OCI-LY3 (cell line): Measurements from ENCODE around the gene SH3BGRL3.

Experiments
- H2AFZ ChIP-seq: fragments of 200-600, 300-600 bp; shearing (Covaris generic); 2 replicates; pipeline ENCODE4 v1.6.0; 2014; ENCODE audit warnings: antibody characterized with exemption, low read depth, low read length
- H3K27ac ChIP-seq: fragments of 200-600, 300-600 bp; sonication (generic); 2 replicates; pipeline ENCODE4 v1.5.1; 2014; ENCODE audit warnings: mild to moderate bottlenecking, low read length, moderate library complexity, mixed read lengths
- H3K27me3 ChIP-seq: fragments of 200-600, 300-600 bp; sonication (generic); 2 replicates; pipeline ENCODE4 v1.6.1; 2014; ENCODE audit warnings: low read depth, low read length, mixed read lengths
- H3K36me3 ChIP-seq: fragments of 200-600, 300-600 bp; sonication (generic); replicated peaks from 2 replicates; pipeline ENCODE3; 2014; ENCODE audit warnings: low read depth, low read length, mixed read lengths
- H3K4me1 ChIP-seq: fragments of 300-600, 200-600 bp; sonication (generic); 2 replicates; pipeline ENCODE4 v1.6.1; 2014; ENCODE audit warnings: low read length, mixed read lengths
- H3K4me2 ChIP-seq: fragments of 200-600, 300-600 bp; sonication (generic); 2 replicates; pipeline ENCODE4 v1.6.1; 2014; ENCODE audit warnings: low read length, mixed read lengths
- H3K4me3 ChIP-seq: fragments of 300-600, 200-600 bp; sonication (generic); 2 replicates; pipeline ENCODE4 v1.5.1; 2014; ENCODE audit warnings: antibody characterized with exemption, mild to moderate bottlenecking, low read length, moderate library complexity
- H3K79me2 ChIP-seq: fragments of 300-600, 200-600 bp; shearing (Covaris generic); 2 replicates; pipeline ENCODE4 v1.6.1; 2014; ENCODE audit warnings: mild to moderate bottlenecking, low read length, mixed read lengths
- H3K9ac ChIP-seq: fragments of 300-600, 200-600 bp; shearing (Covaris generic); 2 replicates; pipeline ENCODE4 v1.6.0; 2014; ENCODE audit warnings: mild to moderate bottlenecking, low read length, moderate library complexity
- H3K9me3 ChIP-seq: fragments of 200-600, 300-600 bp; shearing (Covaris generic); 2 replicates; pipeline ENCODE4 v1.6.1; 2014; ENCODE audit warnings: low read length, mixed read lengths; ENCODE audit not compliant: insufficient read depth
- H4K20me1 ChIP-seq: fragments of 200-600, 300-600 bp; sonication (generic); 2 replicates; pipeline ENCODE4 v1.6.1; 2016; ENCODE audit warnings: low read length, mixed read lengths; ENCODE audit not compliant: insufficient read depth
- EZH2phosphoT487 ChIP-seq: fragments of 200-600 bp; shearing (Covaris generic); IDR thresholded peaks from 2 replicates; pipeline ENCODE4 v1.6.1; 2018; ENCODE audit warnings: antibody characterized with exemption, mixed run types, low read depth
- TF ChIP-seq, protein P1 (sequence below): fragments of 200-600, 300-600 bp; sonication (generic); IDR thresholded peaks from 2 replicates; pipeline ENCODE4 v1.5.1; 2014; ENCODE audit warnings: antibody characterized with exemption, low read length, low read depth

SH3BGRL3 gene

GRCh38 chr1:26297057-26297790 is 17.3 kb downstream of the SH3BGRL3 start:
- H2AFZ ChIP-seq, result no peak overlapping the region
- no peak overlapping the region for H3K27ac ChIP-seq
- H3K4me3 ChIP-seq, result no peak overlapping the region
- no peaks in the 10 kb centered on the region for H3K4me1 ChIP-seq
- no peaks in the 10 kb centered on the region for H3K79me2 ChIP-seq
- TF ChIP-seq, protein P1, sequence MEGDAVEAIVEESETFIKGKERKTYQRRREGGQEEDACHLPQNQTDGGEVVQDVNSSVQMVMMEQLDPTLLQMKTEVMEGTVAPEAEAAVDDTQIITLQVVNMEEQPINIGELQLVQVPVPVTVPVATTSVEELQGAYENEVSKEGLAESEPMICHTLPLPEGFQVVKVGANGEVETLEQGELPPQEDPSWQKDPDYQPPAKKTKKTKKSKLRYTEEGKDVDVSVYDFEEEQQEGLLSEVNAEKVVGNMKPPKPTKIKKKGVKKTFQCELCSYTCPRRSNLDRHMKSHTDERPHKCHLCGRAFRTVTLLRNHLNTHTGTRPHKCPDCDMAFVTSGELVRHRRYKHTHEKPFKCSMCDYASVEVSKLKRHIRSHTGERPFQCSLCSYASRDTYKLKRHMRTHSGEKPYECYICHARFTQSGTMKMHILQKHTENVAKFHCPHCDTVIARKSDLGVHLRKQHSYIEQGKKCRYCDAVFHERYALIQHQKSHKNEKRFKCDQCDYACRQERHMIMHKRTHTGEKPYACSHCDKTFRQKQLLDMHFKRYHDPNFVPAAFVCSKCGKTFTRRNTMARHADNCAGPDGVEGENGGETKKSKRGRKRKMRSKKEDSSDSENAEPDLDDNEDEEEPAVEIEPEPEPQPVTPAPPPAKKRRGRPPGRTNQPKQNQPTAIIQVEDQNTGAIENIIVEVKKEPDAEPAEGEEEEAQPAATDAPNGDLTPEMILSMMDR, result no peak
- TF ChIP-seq EZH2phosphoT487, result no peak
- H3K36me3 ChIP-seq, result no peaks in the 10 kb centered on the region
- H3K9ac ChIP-seq, result no peak overlapping the region
- H4K20me1 ChIP-seq, result no peaks in the 10 kb centered on the region
- H3K27me3 ChIP-seq, result no peaks in the 10 kb centered on the region
- no peak overlapping the region for H3K4me2 ChIP-seq
- H3K9me3 ChIP-seq, result no peaks in the 10 kb centered on the region

DNA sequence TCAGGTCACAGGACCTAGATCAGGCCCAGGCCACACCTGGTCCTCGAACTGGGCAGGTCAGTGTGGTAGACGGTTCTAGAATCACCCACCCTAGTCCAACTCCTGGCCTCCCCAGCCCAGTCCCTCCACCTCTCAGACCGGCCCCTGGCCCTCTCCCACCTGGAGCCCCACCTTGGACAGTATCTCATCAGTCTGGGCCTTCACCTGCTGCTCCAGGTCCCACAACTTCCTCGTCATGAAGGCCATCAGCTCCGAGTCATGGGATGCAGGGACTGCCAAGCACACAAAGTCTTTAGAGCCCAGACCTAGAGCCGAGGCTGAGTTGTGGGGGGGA is 17.9 kb downstream of the SH3BGRL3 start:
- no peak for TF ChIP-seq EZH2phosphoT487
- TF ChIP-seq, protein P1, result no peak
- Histone ChIP-seq H3K36me3 (no peaks in the 10 kb centered on the region), H2AFZ (no peak overlapping the region), H3K4me1 (no peaks in the 10 kb centered on the region), H4K20me1 (no peaks in the 10 kb centered on the region), H3K79me2 (no peaks in the 10 kb centered on the region), H3K9ac (no peak overlapping the region), H3K4me2 (no peak overlapping the region), H3K4me3 (no peak overlapping the region), H3K27me3 (no peaks in the 10 kb centered on the region), H3K27ac (no peak overlapping the region), H3K9me3 (no peaks in the 10 kb centered on the region)

DNA sequence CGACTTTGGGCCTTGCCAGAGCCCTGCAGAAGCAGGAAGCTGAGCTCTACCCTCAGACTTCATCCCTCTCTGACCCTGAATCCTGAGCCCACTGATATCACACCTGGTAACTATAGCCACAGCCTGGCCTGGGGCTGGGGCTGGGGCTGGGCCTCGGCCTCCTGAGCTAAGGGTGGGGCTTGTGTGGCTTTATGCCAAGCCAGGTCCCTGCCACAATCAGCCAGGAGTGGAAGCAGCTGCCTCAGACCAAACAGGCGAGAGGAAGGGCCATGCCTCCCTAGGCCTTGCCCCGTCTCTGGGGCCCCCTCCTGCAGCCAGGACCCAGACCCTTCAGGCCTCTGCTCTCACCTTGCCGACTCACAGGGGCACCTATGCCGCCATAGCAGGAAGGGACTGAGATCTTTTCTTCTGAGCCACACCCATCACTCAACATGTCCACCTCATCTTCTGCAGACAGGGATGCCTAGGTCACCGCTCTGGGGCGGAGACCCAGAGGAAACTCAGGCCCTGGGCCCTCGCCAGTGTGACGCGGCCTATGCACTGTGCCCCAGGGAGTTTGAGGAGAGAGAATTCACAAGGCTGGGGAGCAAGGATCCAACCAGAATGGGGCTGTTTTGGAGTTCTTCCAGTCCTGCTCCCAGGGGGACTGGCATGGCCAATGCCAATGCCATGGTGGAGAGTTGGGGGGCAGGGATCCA is 20.8 kb downstream of the SH3BGRL3 start:
- no peak overlapping the region for H3K4me3 ChIP-seq
- H3K27ac ChIP-seq, result no peak overlapping the region
- no peak overlapping the region for H3K4me2 ChIP-seq
- no peak overlapping the region for H3K9ac ChIP-seq
- H4K20me1 ChIP-seq, result no peaks in the 10 kb centered on the region
- no peak for TF ChIP-seq EZH2phosphoT487
- TF ChIP-seq, protein P1, result no peak
- H3K4me1 ChIP-seq, result peaks cover 3% of the 10 kb centered on the region
- H3K79me2 ChIP-seq, result no peaks in the 10 kb centered on the region
- no peaks in the 10 kb centered on the region for H3K9me3 ChIP-seq
- no peaks in the 10 kb centered on the region for H3K27me3 ChIP-seq
- no peaks in the 10 kb centered on the region for H3K36me3 ChIP-seq
- no peak overlapping the region for H2AFZ ChIP-seq

- H3K9me3 ChIP-seq, result no peaks in the 10 kb centered on the region
- peaks cover 13% of the 10 kb centered on the region for H3K4me1 ChIP-seq
- no peaks in the 10 kb centered on the region for H4K20me1 ChIP-seq
- H3K79me2 ChIP-seq, result no peaks in the 10 kb centered on the region
- no peak overlapping the region for H3K9ac ChIP-seq
- no peak overlapping the region for H3K4me2 ChIP-seq
- H3K27ac ChIP-seq, result no peak overlapping the region
- no peaks in the 10 kb centered on the region for H3K27me3 ChIP-seq
- no peak overlapping the region for H2AFZ ChIP-seq
- no peak overlapping the region for H3K4me3 ChIP-seq
- TF ChIP-seq EZH2phosphoT487, result no peak
- TF ChIP-seq, protein P1, result no peak
- no peaks in the 10 kb centered on the region for H3K36me3 ChIP-seq
Measured at GRCh38 chr1:26302733-26303405, 23.0 kb downstream of the SH3BGRL3 start.
